GM06990 (cell line): ENCODE data around the gene EYS.

Source experiments
- DNase-seq: peaks from one replicate; pipeline ENCODE4 v3.0.0-alpha.2; 2011; ENCODE audit not compliant: insufficient read length; ENCODE audit errors: extremely low read depth
- H3K27me3 ChIP-seq: replicated peaks from 2 replicates; pipeline ENCODE4 v1.6.0; 2011; ENCODE audit warnings: low read length; ENCODE audit not compliant: control insufficient read depth, insufficient read depth
- H3K36me3 ChIP-seq: 2 replicates; pipeline ENCODE4 v1.5.1; 2011; ENCODE audit warnings: low read length; ENCODE audit not compliant: control insufficient read depth, insufficient read depth
- H3K4me3 ChIP-seq: replicated peaks from 2 replicates; pipeline ENCODE4 v1.5.1; 2011; ENCODE audit warnings: low read depth, mild to moderate bottlenecking, control low read depth, low read length
- TF ChIP-seq, protein P1 (sequence below): IDR thresholded peaks from 2 replicates; pipeline ENCODE4 v1.5.1; 2011; ENCODE audit warnings: low read length, control low read depth, mild to moderate bottlenecking, inconsistent platforms; ENCODE audit not compliant: insufficient read depth, poor library complexity, severe bottlenecking

The EYS gene

GRCh38 chr6:63732336-63732735, 1974.7 kb downstream of the EYS start:
- no peak for DNase-seq
- Histone ChIP-seq H3K27me3 (no peaks in the 10 kb centered on the region), H3K36me3 (no peaks in the 10 kb centered on the region), H3K4me3 (no peak overlapping the region)
- TF ChIP-seq, protein P1, sequence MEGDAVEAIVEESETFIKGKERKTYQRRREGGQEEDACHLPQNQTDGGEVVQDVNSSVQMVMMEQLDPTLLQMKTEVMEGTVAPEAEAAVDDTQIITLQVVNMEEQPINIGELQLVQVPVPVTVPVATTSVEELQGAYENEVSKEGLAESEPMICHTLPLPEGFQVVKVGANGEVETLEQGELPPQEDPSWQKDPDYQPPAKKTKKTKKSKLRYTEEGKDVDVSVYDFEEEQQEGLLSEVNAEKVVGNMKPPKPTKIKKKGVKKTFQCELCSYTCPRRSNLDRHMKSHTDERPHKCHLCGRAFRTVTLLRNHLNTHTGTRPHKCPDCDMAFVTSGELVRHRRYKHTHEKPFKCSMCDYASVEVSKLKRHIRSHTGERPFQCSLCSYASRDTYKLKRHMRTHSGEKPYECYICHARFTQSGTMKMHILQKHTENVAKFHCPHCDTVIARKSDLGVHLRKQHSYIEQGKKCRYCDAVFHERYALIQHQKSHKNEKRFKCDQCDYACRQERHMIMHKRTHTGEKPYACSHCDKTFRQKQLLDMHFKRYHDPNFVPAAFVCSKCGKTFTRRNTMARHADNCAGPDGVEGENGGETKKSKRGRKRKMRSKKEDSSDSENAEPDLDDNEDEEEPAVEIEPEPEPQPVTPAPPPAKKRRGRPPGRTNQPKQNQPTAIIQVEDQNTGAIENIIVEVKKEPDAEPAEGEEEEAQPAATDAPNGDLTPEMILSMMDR = no peak

- Histone ChIP-seq H3K27me3 (no peaks in the 10 kb centered on the region), H3K36me3 (no peaks in the 10 kb centered on the region), H3K4me3 (no peak overlapping the region)
- no peak for DNase-seq
- TF ChIP-seq, protein P1 = no peak
Measured at GRCh38 chr6:63731930-63732329, 1975.1 kb downstream of the EYS start.

DNA sequence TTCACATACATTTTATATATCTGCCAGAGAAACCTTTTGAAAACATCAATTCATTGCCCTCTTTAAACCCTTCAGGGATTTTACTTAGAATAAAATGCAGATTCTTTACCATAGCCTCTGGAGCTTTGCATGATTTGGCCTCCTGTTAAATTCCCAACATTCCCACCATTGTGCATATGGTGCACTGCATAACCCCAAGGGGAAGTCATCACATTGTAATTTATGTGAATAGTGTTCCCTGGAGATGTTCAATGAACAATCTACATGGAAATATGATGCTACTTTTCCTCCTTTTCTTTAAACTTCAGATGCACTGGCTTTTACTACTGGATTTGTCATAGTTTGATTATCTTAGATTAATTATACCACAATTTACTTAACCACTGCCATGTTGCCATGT, 1976.7 kb downstream of the EYS start:
- no peak overlapping the region for H3K4me3 ChIP-seq
- no peaks in the 10 kb centered on the region for H3K36me3 ChIP-seq
- TF ChIP-seq, protein P1 = no peak
- no peak for DNase-seq
- no peaks in the 10 kb centered on the region for H3K27me3 ChIP-seq

DNA sequence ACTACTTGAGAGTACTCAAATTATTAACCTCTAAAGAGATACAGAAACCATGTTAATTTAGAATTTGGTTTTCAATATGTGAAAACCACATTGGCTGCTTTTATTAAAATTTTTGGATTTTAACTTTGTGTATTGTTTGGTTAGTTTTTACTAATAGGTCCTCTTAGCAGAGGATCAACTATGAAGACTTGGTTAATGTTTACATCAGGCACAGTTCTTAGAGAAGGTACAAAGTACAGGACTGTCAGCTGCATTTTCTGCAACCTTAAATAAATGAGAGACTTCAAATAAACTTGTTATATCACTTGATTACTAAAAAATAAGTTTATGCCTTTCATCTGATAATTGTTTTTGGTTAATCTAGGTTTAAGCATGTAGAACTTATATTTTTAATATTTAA, 1982.3 kb downstream of the EYS start:
- no peak for DNase-seq
- H3K4me3 ChIP-seq = no peak overlapping the region
- no peaks in the 10 kb centered on the region for H3K27me3 ChIP-seq
- no peaks in the 10 kb centered on the region for H3K36me3 ChIP-seq
- TF ChIP-seq, protein P1 = no peak

GRCh38 chr6:63721181-63721580, 1985.8 kb downstream of the EYS start:
- Histone ChIP-seq H3K27me3 (no peaks in the 10 kb centered on the region), H3K36me3 (no peaks in the 10 kb centered on the region), H3K4me3 (no peak overlapping the region)
- TF ChIP-seq, protein P1 = no peak
- no peak for DNase-seq

GRCh38 chr6:63716169-63716568, 1990.9 kb downstream of the EYS start:
- Histone ChIP-seq H3K27me3 (no peaks in the 10 kb centered on the region), H3K4me3 (no peak overlapping the region), H3K36me3 (peaks cover 3% of the 10 kb centered on the region)
- no peak for DNase-seq
- TF ChIP-seq, protein P1 = no peak
